ENCODE measurements around the gene CDC14B. TPM values are rescaled to one million over a fixed set of nuclear protein-coding genes. Genes with fewer than 3 reads are reported as not detected.

Gene CDC14B
- total RNA-seq, 1 donor from 2014 or later = 53.2 TPM

DNA sequence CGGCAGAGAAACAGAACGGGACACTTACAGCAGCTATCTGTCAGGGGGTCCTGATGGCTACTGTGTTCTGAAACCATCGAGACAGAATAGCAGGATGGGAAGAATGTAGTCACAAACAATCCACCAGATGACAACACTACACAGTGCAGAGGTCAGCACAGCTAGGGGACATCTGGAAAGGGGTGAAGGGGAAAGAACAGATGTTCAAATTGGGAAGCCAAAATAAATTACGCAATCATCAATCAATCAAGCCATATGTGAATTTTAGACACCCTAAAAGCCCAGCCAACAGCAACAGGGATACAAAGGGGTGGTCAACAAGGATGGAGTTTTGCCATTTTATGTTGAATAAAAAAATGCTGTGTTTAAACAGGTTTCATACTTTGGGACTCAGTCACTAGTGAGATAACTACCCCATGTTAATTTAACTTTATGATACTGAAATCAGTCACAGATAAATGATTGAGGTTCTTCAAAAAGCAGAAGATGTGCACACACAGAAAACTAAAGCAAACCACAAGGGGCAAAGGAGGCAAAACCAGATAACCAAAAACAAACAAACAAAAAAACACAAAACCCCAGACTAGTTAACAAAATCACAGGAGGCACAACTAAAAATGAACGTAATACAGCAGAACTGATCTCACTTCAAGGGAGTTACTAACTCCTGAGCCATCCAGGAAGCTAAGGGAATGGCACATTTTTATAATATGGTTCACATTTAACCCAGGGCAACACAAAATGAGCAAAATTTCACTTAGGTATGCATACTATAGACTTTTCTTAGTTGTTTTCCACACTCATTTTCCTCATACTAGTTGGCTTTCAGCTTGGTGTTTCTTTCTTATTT lies 103.8 kb downstream of the CDC14B start:
- H3K27me3 Mint-ChIP-seq = no peaks in the 10 kb centered on the region
- no peak overlapping the region for H3K4me3 Mint-ChIP-seq (ENCODE audit: low read depth)
- no peaks in the 10 kb centered on the region for H3K9me3 Mint-ChIP-seq (ENCODE audit: low read depth)
- no peak for DNase-seq (ENCODE audit: low spot score, unreplicated experiment)
- no peaks in the 10 kb centered on the region for H3K4me1 Mint-ChIP-seq (ENCODE audit: low read depth)
- TF ChIP-seq, protein P1, sequence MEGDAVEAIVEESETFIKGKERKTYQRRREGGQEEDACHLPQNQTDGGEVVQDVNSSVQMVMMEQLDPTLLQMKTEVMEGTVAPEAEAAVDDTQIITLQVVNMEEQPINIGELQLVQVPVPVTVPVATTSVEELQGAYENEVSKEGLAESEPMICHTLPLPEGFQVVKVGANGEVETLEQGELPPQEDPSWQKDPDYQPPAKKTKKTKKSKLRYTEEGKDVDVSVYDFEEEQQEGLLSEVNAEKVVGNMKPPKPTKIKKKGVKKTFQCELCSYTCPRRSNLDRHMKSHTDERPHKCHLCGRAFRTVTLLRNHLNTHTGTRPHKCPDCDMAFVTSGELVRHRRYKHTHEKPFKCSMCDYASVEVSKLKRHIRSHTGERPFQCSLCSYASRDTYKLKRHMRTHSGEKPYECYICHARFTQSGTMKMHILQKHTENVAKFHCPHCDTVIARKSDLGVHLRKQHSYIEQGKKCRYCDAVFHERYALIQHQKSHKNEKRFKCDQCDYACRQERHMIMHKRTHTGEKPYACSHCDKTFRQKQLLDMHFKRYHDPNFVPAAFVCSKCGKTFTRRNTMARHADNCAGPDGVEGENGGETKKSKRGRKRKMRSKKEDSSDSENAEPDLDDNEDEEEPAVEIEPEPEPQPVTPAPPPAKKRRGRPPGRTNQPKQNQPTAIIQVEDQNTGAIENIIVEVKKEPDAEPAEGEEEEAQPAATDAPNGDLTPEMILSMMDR (IDR thresholded peaks at IDR 0.05; ENCODE audit: unreplicated experiment) = no peak
- H3K27ac Mint-ChIP-seq = no peak overlapping the region
- H3K36me3 Mint-ChIP-seq (ENCODE audit: insufficient read depth) = peaks cover 10% of the 10 kb centered on the region

DNA sequence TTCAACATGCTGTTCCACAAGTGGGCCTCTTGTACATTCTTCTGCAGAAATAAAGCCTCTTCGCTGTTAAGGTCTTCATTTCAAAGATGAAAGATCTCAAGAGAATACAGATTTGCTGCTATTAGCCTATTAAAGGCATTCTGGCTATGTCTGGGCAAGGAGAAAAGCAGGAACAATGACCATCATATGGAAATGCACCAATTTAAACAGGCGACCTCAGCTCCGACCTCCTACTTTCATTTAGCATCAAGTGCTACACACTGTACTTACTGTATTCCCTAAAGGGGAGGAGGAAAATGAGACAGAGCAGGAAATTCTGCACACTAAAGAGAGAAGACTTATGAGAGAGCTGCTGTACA lies 104.9 kb downstream of the CDC14B start:
- Mint-ChIP-seq H3K4me3 (ENCODE audit: low read depth) (no peak overlapping the region), H3K36me3 (ENCODE audit: insufficient read depth) (peaks cover 8% of the 10 kb centered on the region), H3K4me1 (ENCODE audit: low read depth) (no peaks in the 10 kb centered on the region), H3K9me3 (ENCODE audit: low read depth) (no peaks in the 10 kb centered on the region), H3K27ac (no peak overlapping the region), H3K27me3 (no peaks in the 10 kb centered on the region)
- TF ChIP-seq, protein P1 (IDR thresholded peaks at IDR 0.05; ENCODE audit: unreplicated experiment) = no peak
- DNase-seq (ENCODE audit: low spot score, unreplicated experiment) = no peak

DNA sequence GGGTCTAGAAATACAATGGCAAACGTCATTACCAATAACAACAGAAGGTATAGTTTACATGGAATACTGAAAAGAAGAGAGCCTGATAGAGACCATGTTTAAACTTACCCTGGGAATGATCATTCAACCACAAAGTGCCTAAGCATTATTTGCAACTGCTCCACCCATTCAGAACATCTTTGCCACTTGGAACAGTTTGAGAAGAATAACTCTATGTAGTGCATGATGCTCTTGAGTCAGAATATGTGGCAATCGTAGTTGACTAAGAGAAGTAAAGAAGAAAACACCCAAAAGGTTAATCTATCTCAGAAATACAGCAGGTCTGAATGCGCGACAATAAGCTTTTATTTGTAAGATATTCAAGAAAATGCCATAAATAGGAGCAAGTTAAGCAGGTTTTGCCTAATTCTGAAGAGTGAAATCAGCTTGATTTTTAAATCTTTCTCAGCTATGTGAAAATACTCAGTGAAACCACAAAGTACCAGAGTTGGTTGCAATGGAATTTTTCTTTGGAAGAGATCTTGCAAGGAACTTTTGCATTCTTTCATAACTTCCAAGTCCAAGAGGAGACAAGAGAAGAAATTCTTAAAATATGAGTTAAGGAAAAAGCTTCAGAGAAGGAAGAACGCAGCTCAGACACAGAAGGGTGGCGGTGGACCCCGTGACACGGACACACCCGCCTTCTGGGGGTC lies 105.4 kb downstream of the CDC14B start:
- no peak for DNase-seq (ENCODE audit: low spot score, unreplicated experiment)
- Mint-ChIP-seq H3K27ac (no peak overlapping the region), H3K27me3 (no peaks in the 10 kb centered on the region), H3K36me3 (ENCODE audit: insufficient read depth) (peaks cover 8% of the 10 kb centered on the region), H3K9me3 (ENCODE audit: low read depth) (no peaks in the 10 kb centered on the region), H3K4me3 (ENCODE audit: low read depth) (no peak overlapping the region), H3K4me1 (ENCODE audit: low read depth) (no peaks in the 10 kb centered on the region)
- TF ChIP-seq, protein P1 (IDR thresholded peaks at IDR 0.05; ENCODE audit: unreplicated experiment) = no peak

DNA sequence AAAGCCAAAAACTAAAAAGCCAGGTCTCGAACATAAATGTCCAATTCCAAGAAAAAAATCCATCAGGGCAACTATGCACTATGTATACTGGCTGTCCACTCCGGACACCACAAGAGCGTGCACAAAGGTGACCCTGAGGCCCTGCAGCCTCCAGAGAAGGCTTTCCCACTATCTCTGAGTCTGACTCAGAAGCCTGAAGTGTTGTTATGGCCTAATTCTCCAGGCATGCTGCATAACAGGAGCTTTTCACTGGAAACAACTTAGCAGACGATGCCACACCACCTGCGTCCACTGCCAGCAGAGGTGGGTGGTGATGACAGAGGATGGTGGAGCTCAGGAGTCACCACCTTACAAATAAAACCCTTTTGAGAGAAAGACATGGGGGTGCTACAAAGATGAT lies 106.0 kb downstream of the CDC14B start:
- no peak for DNase-seq (ENCODE audit: low spot score, unreplicated experiment)
- no peaks in the 10 kb centered on the region for H3K4me1 Mint-ChIP-seq (ENCODE audit: low read depth)
- TF ChIP-seq, protein P1 (IDR thresholded peaks at IDR 0.05; ENCODE audit: unreplicated experiment) = no peak

DNA sequence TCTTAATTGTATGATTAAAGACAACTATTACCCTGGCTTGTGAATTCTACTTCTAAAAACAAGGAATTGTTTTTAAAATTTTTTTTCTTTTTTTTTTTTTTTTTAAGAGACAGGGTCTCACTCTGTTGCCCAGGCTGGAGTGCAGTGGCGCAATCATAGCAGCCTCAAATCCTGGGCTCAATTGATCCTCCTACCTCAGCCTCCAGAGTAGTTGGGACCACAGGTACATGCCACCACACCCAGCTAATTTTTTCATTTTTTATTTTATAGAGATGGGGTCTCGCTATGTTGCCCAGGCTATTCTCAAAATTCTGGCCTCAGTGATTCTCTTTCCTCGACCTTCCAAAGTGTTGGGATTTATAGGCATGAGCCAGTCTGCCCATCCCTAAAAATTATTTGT lies 107.4 kb downstream of the CDC14B start:
- Mint-ChIP-seq H3K9me3 (ENCODE audit: low read depth) (no peaks in the 10 kb centered on the region), H3K4me3 (ENCODE audit: low read depth) (no peak overlapping the region), H3K27me3 (no peaks in the 10 kb centered on the region), H3K27ac (no peak overlapping the region), H3K4me1 (ENCODE audit: low read depth) (no peaks in the 10 kb centered on the region), H3K36me3 (ENCODE audit: insufficient read depth) (peaks cover 8% of the 10 kb centered on the region)
- TF ChIP-seq, protein P1 (IDR thresholded peaks at IDR 0.05; ENCODE audit: unreplicated experiment) = no peak
- DNase-seq (ENCODE audit: low spot score, unreplicated experiment) = no peak

More for the DNA sequence above, 106.0 kb downstream of the CDC14B start:
- peaks cover 8% of the 10 kb centered on the region for H3K36me3 Mint-ChIP-seq (ENCODE audit: insufficient read depth)
- no peak overlapping the region for H3K27ac Mint-ChIP-seq
- no peak overlapping the region for H3K4me3 Mint-ChIP-seq (ENCODE audit: low read depth)
- H3K27me3 Mint-ChIP-seq = no peaks in the 10 kb centered on the region
- no peaks in the 10 kb centered on the region for H3K9me3 Mint-ChIP-seq (ENCODE audit: low read depth)

Measured in progenitor cell of endocrine pancreas (in vitro differentiated cells).